ENCODE measurements around the gene GUCY2C.

The GUCY2C gene

DNA sequence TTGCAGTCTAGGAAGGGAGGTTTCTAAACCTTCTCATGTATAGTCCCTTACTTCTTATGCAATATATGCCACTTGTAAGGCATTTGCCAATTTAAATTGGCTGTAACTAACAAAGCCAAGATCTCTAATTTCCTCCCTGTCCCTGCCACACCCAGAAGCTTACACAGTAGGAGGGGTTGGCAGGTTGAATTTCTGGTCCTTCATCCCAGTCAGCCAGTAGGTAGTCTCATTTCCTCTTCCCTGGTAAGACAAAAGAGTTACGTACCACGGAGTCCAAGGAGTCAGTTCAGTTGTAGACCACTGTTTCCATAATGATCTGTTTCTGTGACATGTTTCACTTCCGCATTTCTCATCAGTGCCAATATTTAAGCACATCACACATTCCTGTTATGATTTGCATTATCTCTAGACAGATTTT lies 81.7 kb downstream of the GUCY2C start:
- H3K9ac ChIP-seq (ENCODE audit: low read depth, low read length, poor library complexity, severe bottlenecking) = no peak overlapping the region
- no peaks in the 10 kb centered on the region for H3K36me3 ChIP-seq (ENCODE audit: insufficient read depth, low read length)
- H3K4me1 ChIP-seq (ENCODE audit: insufficient read depth, low read length, poor library complexity, severe bottlenecking) = no peaks in the 10 kb centered on the region
- no peak overlapping the region for H3K4me2 ChIP-seq (ENCODE audit: low read depth, low read length, poor library complexity, severe bottlenecking)
- H3K79me2 ChIP-seq (ENCODE audit: insufficient read depth, low read length) = no peaks in the 10 kb centered on the region
- no peak overlapping the region for H3K4me3 ChIP-seq (ENCODE audit: low read length, poor library complexity, severe bottlenecking)
- no peaks in the 10 kb centered on the region for H3K27me3 ChIP-seq (ENCODE audit: insufficient read depth, low read length, poor library complexity, severe bottlenecking)
- no peaks in the 10 kb centered on the region for H3F3A ChIP-seq (ENCODE audit: low read depth)
- H4K20me1 ChIP-seq (ENCODE audit: insufficient read depth, low read length, poor library complexity, severe bottlenecking) = no peaks in the 10 kb centered on the region
- no peak overlapping the region for H2AFZ ChIP-seq (ENCODE audit: low read length)
- no peaks in the 10 kb centered on the region; the same call in 1 of the 2 replicates for H3K9me3 ChIP-seq (ENCODE audit: insufficient read depth, low read depth, low read length)
- H3K9me2 ChIP-seq (replicated peaks; ENCODE audit: low read depth, low read length) = no peaks in the 10 kb centered on the region
- TF ChIP-seq, protein P1, sequence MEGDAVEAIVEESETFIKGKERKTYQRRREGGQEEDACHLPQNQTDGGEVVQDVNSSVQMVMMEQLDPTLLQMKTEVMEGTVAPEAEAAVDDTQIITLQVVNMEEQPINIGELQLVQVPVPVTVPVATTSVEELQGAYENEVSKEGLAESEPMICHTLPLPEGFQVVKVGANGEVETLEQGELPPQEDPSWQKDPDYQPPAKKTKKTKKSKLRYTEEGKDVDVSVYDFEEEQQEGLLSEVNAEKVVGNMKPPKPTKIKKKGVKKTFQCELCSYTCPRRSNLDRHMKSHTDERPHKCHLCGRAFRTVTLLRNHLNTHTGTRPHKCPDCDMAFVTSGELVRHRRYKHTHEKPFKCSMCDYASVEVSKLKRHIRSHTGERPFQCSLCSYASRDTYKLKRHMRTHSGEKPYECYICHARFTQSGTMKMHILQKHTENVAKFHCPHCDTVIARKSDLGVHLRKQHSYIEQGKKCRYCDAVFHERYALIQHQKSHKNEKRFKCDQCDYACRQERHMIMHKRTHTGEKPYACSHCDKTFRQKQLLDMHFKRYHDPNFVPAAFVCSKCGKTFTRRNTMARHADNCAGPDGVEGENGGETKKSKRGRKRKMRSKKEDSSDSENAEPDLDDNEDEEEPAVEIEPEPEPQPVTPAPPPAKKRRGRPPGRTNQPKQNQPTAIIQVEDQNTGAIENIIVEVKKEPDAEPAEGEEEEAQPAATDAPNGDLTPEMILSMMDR (conservative IDR thresholded peaks at IDR 0.05; ENCODE audit: low read length) = no peak
- TF ChIP-seq EZH2phosphoT487 (IDR thresholded peaks at IDR 0.05; ENCODE audit: borderline replicate concordance) = no peak

DNA sequence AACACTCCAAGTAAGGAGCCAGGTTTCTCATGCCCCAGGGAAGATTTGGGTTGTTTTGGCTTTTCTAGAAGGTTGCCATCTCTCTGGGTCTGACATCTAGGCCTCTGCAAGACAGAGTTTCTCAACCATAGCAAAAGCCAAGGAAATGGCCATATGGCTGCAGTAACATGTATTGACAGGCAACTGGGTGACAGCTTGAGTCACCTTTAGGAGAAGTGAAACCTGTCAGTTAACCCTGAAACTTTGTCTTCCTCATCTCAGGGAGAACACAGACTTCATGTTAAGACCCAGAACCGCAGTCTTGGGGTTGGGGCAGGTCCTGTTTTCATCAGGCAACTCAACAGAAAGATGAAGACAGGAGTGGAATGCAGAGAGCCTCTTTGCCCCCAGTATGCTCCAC lies 82.7 kb downstream of the GUCY2C start:
- TF ChIP-seq, protein P1 (conservative IDR thresholded peaks at IDR 0.05; ENCODE audit: low read length) = no peak
- no peak for TF ChIP-seq EZH2phosphoT487 (IDR thresholded peaks at IDR 0.05; ENCODE audit: borderline replicate concordance)
- no peak overlapping the region for H3K4me2 ChIP-seq (ENCODE audit: low read depth, low read length, poor library complexity, severe bottlenecking)
- H4K20me1 ChIP-seq (ENCODE audit: insufficient read depth, low read length, poor library complexity, severe bottlenecking) = no peaks in the 10 kb centered on the region
- H3K9ac ChIP-seq (ENCODE audit: low read depth, low read length, poor library complexity, severe bottlenecking) = no peak overlapping the region
- no peaks in the 10 kb centered on the region for H3K27me3 ChIP-seq (ENCODE audit: insufficient read depth, low read length, poor library complexity, severe bottlenecking)
- H3K4me1 ChIP-seq (ENCODE audit: insufficient read depth, low read length, poor library complexity, severe bottlenecking) = no peaks in the 10 kb centered on the region
- H3K36me3 ChIP-seq (ENCODE audit: insufficient read depth, low read length) = no peaks in the 10 kb centered on the region
- H3K9me2 ChIP-seq (replicated peaks; ENCODE audit: low read depth, low read length) = no peaks in the 10 kb centered on the region
- no peak overlapping the region for H2AFZ ChIP-seq (ENCODE audit: low read length)
- no peak overlapping the region for H3K4me3 ChIP-seq (ENCODE audit: low read length, poor library complexity, severe bottlenecking)
- no peaks in the 10 kb centered on the region for H3F3A ChIP-seq (ENCODE audit: low read depth)
- no peaks in the 10 kb centered on the region for H3K79me2 ChIP-seq (ENCODE audit: insufficient read depth, low read length)
- H3K9me3 ChIP-seq (ENCODE audit: insufficient read depth, low read depth, low read length) = no peaks in the 10 kb centered on the region; the same call in 1 of the 2 replicates

DNA sequence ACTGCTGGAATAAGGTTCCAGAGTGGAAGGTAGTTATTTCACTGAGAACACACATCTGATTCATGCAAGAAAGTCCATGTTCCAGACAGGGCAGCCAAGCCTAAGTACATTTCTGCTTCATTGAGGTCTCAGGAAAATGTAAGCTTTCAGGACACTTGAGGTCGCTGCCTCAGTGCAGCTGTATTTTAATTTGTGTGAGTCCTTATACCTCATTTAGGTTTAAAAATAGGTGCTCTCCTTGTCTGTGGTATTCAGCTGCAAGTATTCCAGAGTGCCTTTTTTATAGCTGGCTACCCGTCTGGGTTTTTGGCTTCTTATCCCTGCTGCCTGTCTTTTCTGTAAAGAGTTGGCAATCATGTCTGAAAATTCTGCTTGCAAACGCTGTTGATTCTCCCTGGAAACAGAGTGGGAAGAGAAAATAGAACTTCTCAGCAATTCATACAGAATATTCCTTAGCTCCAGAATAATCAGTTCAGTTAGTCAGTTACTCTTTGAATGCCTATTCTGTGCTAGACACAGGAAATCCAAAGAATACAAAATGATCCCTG lies 83.4 kb downstream of the GUCY2C start:
- Histone ChIP-seq H3K27me3 (ENCODE audit: insufficient read depth, low read length, poor library complexity, severe bottlenecking) (no peaks in the 10 kb centered on the region), H3K36me3 (ENCODE audit: insufficient read depth, low read length) (no peaks in the 10 kb centered on the region), H3K4me3 (ENCODE audit: low read length, poor library complexity, severe bottlenecking) (no peak overlapping the region), H2AFZ (ENCODE audit: low read length) (no peak overlapping the region), H4K20me1 (ENCODE audit: insufficient read depth, low read length, poor library complexity, severe bottlenecking) (no peaks in the 10 kb centered on the region), H3K4me2 (ENCODE audit: low read depth, low read length, poor library complexity, severe bottlenecking) (no peak overlapping the region), H3K79me2 (ENCODE audit: insufficient read depth, low read length) (no peaks in the 10 kb centered on the region), H3F3A (ENCODE audit: low read depth) (no peaks in the 10 kb centered on the region), H3K9me3 (ENCODE audit: insufficient read depth, low read depth, low read length) (no peaks in the 10 kb centered on the region; the same call in 1 of the 2 replicates), H3K9ac (ENCODE audit: low read depth, low read length, poor library complexity, severe bottlenecking) (no peak overlapping the region), H3K4me1 (ENCODE audit: insufficient read depth, low read length, poor library complexity, severe bottlenecking) (no peaks in the 10 kb centered on the region), H3K9me2 (replicated peaks; ENCODE audit: low read depth, low read length) (no peaks in the 10 kb centered on the region)
- TF ChIP-seq, protein P1 (conservative IDR thresholded peaks at IDR 0.05; ENCODE audit: low read length) = no peak
- TF ChIP-seq EZH2phosphoT487 (IDR thresholded peaks at IDR 0.05; ENCODE audit: borderline replicate concordance) = no peak
